ENCODE measurements around the gene COQ8A. TPM values are rescaled to one million over a fixed set of nuclear protein-coding genes. Genes with fewer than 3 reads are reported as not detected.
"Not testable (repeated sequence)": the region's sequence is repeated elsewhere in the genome, so short reads cannot be mapped to it uniquely, and the experiment has no call there.

COQ8A gene
- polyA plus RNA-seq, 3 donors from 2014 or later, result 26.9 to 44.3 (median 34.7) TPM

GRCh38 chr1:226949401-226949800, 9.3 kb downstream of the COQ8A start:
- Mint-ChIP-seq H3K27ac (no peak overlapping the region), H3K9me3 (no peaks in the 10 kb centered on the region), H3K36me3 (peaks cover 0 to 9% (median 4%) of the 10 kb centered on the region in 3 donors), H3K4me3 (no peak overlapping the region), H3K4me1 (peaks cover 17 to 56% of the 10 kb centered on the region in 2 donors), H3K27me3 (ENCODE audit: low read depth in 3 of 3) (peaks cover 1 to 3% (median 2%) of the 10 kb centered on the region in 3 donors)
- DNase-seq, result no peak

GRCh38 chr1:226950316-226950715, 10.2 kb downstream of the COQ8A start:
- peaks cover 0 to 3% (median 0%) of the 10 kb centered on the region in 3 donors for H3K27me3 Mint-ChIP-seq (ENCODE audit: low read depth in 3 of 3)
- H3K27ac Mint-ChIP-seq, result no peak overlapping the region
- no peak overlapping the region for H3K4me3 Mint-ChIP-seq
- no peaks in the 10 kb centered on the region for H3K9me3 Mint-ChIP-seq
- H3K36me3 Mint-ChIP-seq, result peaks cover 0 to 9% (median 4%) of the 10 kb centered on the region in 3 donors
- no peak for DNase-seq
- peaks cover 19 to 61% of the 10 kb centered on the region in 2 donors for H3K4me1 Mint-ChIP-seq

- Mint-ChIP-seq H3K27me3 (ENCODE audit: low read depth in 3 of 3) (peaks cover 0 to 3% (median 0%) of the 10 kb centered on the region in 3 donors), H3K4me1 (peaks cover 20 to 61% of the 10 kb centered on the region in 2 donors), H3K9me3 (no peaks in the 10 kb centered on the region), H3K27ac (no peak overlapping the region), H3K4me3 (no peak overlapping the region), H3K36me3 (peaks cover 0 to 9% (median 4%) of the 10 kb centered on the region in 3 donors)
- no peak for DNase-seq
Measured at GRCh38 chr1:226950871-226951270, 10.8 kb downstream of the COQ8A start.

GRCh38 chr1:226951286-226952117, 11.4 kb downstream of the COQ8A start:
- DNase-seq, result no peak
- Mint-ChIP-seq H3K27me3 (ENCODE audit: low read depth in 3 of 3) (peaks cover 0 to 2% (median 0%) of the 10 kb centered on the region in 3 donors), H3K36me3 (peaks cover 0 to 9% (median 4%) of the 10 kb centered on the region in 3 donors), H3K4me1 (peaks cover 15 to 55% of the 10 kb centered on the region in 2 donors), H3K27ac (no peak overlapping the region), H3K9me3 (no peaks in the 10 kb centered on the region), H3K4me3 (no peak overlapping the region)

- Mint-ChIP-seq H3K4me1 (peaks cover 13 to 50% of the 10 kb centered on the region in 2 donors), H3K27me3 (ENCODE audit: low read depth in 3 of 3) (peaks cover 0 to 2% (median 0%) of the 10 kb centered on the region in 3 donors), H3K4me3 (no peak overlapping the region), H3K36me3 (peaks cover 0 to 9% (median 4%) of the 10 kb centered on the region in 3 donors), H3K9me3 (no peaks in the 10 kb centered on the region), H3K27ac (no peak overlapping the region)
- DNase-seq, result no peak
Measured at GRCh38 chr1:226952118-226952441, 12.0 kb downstream of the COQ8A start.

GRCh38 chr1:226953175-226953800, 13.2 kb downstream of the COQ8A start:
- H3K27me3 Mint-ChIP-seq (ENCODE audit: low read depth in 3 of 3), result peaks cover 0 to 2% (median 0%) of the 10 kb centered on the region in 3 donors
- DNase-seq, result no peak
- H3K27ac Mint-ChIP-seq, result peak overlapping the region in 1 of 6 donors; percentile 21
- H3K9me3 Mint-ChIP-seq, result no peaks in the 10 kb centered on the region
- peaks cover 0 to 10% (median under 1%) of the 10 kb centered on the region in 3 donors for H3K36me3 Mint-ChIP-seq
- no peak overlapping the region for H3K4me3 Mint-ChIP-seq
- peaks cover 19 to 52% of the 10 kb centered on the region in 2 donors for H3K4me1 Mint-ChIP-seq

GRCh38 chr1:226954337-226954736, 14.2 kb downstream of the COQ8A start:
- H3K27me3 Mint-ChIP-seq (ENCODE audit: low read depth in 3 of 3), result no peaks in the 10 kb centered on the region
- H3K4me3 Mint-ChIP-seq, result no peak overlapping the region
- no peaks in the 10 kb centered on the region for H3K9me3 Mint-ChIP-seq
- peaks cover 25 to 56% of the 10 kb centered on the region in 2 donors for H3K4me1 Mint-ChIP-seq
- H3K27ac Mint-ChIP-seq, result peak overlapping the region in 3 of 6 donors; percentile 10 to 53 (median 46)
- no peak for DNase-seq
- peaks cover 0 to 7% (median 0%) of the 10 kb centered on the region in 3 donors for H3K36me3 Mint-ChIP-seq

GRCh38 chr1:226954777-226955176, 14.7 kb downstream of the COQ8A start:
- H3K27ac Mint-ChIP-seq, result peak overlapping the region in 3 of 6 donors; percentile 10 to 53 (median 46)
- no peak for DNase-seq
- peaks cover 30 to 56% of the 10 kb centered on the region in 2 donors for H3K4me1 Mint-ChIP-seq
- no peaks in the 10 kb centered on the region for H3K27me3 Mint-ChIP-seq (ENCODE audit: low read depth in 3 of 3)
- no peaks in the 10 kb centered on the region for H3K9me3 Mint-ChIP-seq
- H3K36me3 Mint-ChIP-seq, result peaks cover 0 to 7% (median 0%) of the 10 kb centered on the region in 3 donors
- H3K4me3 Mint-ChIP-seq, result no peak overlapping the region

GRCh38 chr1:226955857-226956256, 15.8 kb downstream of the COQ8A start:
- DNase-seq; H3K36me3 Mint-ChIP-seq; H3K9me3 Mint-ChIP-seq; H3K4me3 Mint-ChIP-seq; H3K27me3 Mint-ChIP-seq (ENCODE audit: low read depth in 3 of 3): not testable (repeated sequence)
- Mint-ChIP-seq H3K27ac (peak overlapping the region in 1 of 6 donors; percentile 40), H3K4me1 (peaks cover 31 to 53% of the 10 kb centered on the region in 2 donors)

- H3K27me3 Mint-ChIP-seq (ENCODE audit: low read depth in 3 of 3), result no peaks in the 10 kb centered on the region
- no peaks in the 10 kb centered on the region for H3K9me3 Mint-ChIP-seq
Measured at GRCh38 chr1:226956942-226957713, 17.0 kb downstream of the COQ8A start.

GRCh38 chr1:226957714-226958113, 17.6 kb downstream of the COQ8A start:
- H3K36me3 Mint-ChIP-seq, result peaks cover 0 to 7% (median 0%) of the 10 kb centered on the region in 3 donors
- no peak for DNase-seq
- peaks cover 28 to 49% of the 10 kb centered on the region in 2 donors for H3K4me1 Mint-ChIP-seq
- no peaks in the 10 kb centered on the region for H3K9me3 Mint-ChIP-seq
- no peak overlapping the region for H3K4me3 Mint-ChIP-seq
- peak overlapping the region in 2 of 6 donors; percentile 1 to 45 for H3K27ac Mint-ChIP-seq
- H3K27me3 Mint-ChIP-seq (ENCODE audit: low read depth in 3 of 3), result no peaks in the 10 kb centered on the region

More at GRCh38 chr1:226956942-226957713, 17.0 kb downstream of the COQ8A start:
- DNase-seq, result no peak
- Mint-ChIP-seq H3K4me3 (no peak overlapping the region), H3K4me1 (peaks cover 28 to 49% of the 10 kb centered on the region in 2 donors), H3K27ac (peak overlapping the region in 2 of 6 donors; percentile 48 to 59), H3K36me3 (peaks cover 0 to 7% (median 0%) of the 10 kb centered on the region in 3 donors)

GRCh38 chr1:226958300-226958699, 18.2 kb downstream of the COQ8A start:
- H3K4me1 Mint-ChIP-seq, result peaks cover 27 to 48% of the 10 kb centered on the region in 2 donors
- no peaks in the 10 kb centered on the region for H3K27me3 Mint-ChIP-seq (ENCODE audit: low read depth in 3 of 3)
- H3K4me3 Mint-ChIP-seq, result no peak overlapping the region
- no peak for DNase-seq
- no peaks in the 10 kb centered on the region for H3K9me3 Mint-ChIP-seq
- H3K27ac Mint-ChIP-seq, result peak overlapping the region in 1 of 6 donors; percentile 35
- peaks cover 0 to 5% (median 0%) of the 10 kb centered on the region in 3 donors for H3K36me3 Mint-ChIP-seq

- Mint-ChIP-seq H3K27me3 (ENCODE audit: low read depth in 3 of 3) (peaks cover 0 to under 1% (median 0%) of the 10 kb centered on the region in 3 donors), H3K36me3 (peaks cover 0 to 7% (median 0%) of the 10 kb centered on the region in 3 donors), H3K9me3 (no peaks in the 10 kb centered on the region), H3K27ac (peak overlapping the region in 2 of 6 donors; percentile 31 to 46), H3K4me3 (no peak overlapping the region), H3K4me1 (peaks cover 21 to 31% of the 10 kb centered on the region in 2 donors)
- DNase-seq, result no peak
Measured at GRCh38 chr1:226960256-226960655, 20.2 kb downstream of the COQ8A start.
